Activated CD4-positive, alpha-beta T cell treated with anti-CD3 and anti-CD28 coated beads, Interleukin-2, amount 10 ng/mL, durations not matched to agents 7 days and 5 days (primary cell): ENCODE measurements around the gene CYP2W1. TPM values are rescaled to one million over a fixed set of nuclear protein-coding genes. Genes with fewer than 3 reads are reported as not detected.

Experiments used
- CTCF ChIA-PET: fragments of 350-600 bp; sonication (Branson Sonifier 250); formaldehyde crosslinking; loops from one replicate; lab custom pipeline; 2021; ENCODE audit warnings: antibody characterized with exemption; lab: Charles Lee
- POLR2A ChIA-PET: fragments of 350-600 bp; sonication (Branson Sonifier 250); formaldehyde crosslinking; loops from one replicate; lab custom pipeline; 2021; ENCODE audit warnings: antibody characterized with exemption; lab: Charles Lee
- DNase-seq: peaks from one replicate; pipeline ENCODE4 v3.0.0-alpha.2; 2020
- H3K27ac Mint-ChIP-seq: one replicate; pipeline ENCODE4 v1.8.0; 2021; ENCODE audit warnings: mild to moderate bottlenecking, moderate library complexity, mixed read lengths
- H3K27me3 Mint-ChIP-seq: one replicate; pipeline ENCODE4 v1.8.0; 2021; ENCODE audit warnings: mixed read lengths
- H3K36me3 Mint-ChIP-seq: one replicate; pipeline ENCODE4 v1.8.0; 2021; ENCODE audit warnings: low read depth, mixed read lengths
- H3K4me1 Mint-ChIP-seq: one replicate; pipeline ENCODE4 v1.8.0; 2021; ENCODE audit warnings: mixed read lengths
- H3K4me3 Mint-ChIP-seq: one replicate; pipeline ENCODE4 v1.8.0; 2021; ENCODE audit warnings: mild to moderate bottlenecking, moderate library complexity, mixed read lengths
- H3K9me3 Mint-ChIP-seq: one replicate; pipeline ENCODE4 v1.8.0; 2021; ENCODE audit warnings: mixed read lengths
- total RNA-seq, 2 experiments: library from RNA; stranded (reverse); gene quantifications; one replicate each; pipeline ENCODE4 v1.2.3, GENCODE V29; 2021

CYP2W1 gene
- total RNA-seq, 2 experiments from 2014 or later, result not detected

DNA sequence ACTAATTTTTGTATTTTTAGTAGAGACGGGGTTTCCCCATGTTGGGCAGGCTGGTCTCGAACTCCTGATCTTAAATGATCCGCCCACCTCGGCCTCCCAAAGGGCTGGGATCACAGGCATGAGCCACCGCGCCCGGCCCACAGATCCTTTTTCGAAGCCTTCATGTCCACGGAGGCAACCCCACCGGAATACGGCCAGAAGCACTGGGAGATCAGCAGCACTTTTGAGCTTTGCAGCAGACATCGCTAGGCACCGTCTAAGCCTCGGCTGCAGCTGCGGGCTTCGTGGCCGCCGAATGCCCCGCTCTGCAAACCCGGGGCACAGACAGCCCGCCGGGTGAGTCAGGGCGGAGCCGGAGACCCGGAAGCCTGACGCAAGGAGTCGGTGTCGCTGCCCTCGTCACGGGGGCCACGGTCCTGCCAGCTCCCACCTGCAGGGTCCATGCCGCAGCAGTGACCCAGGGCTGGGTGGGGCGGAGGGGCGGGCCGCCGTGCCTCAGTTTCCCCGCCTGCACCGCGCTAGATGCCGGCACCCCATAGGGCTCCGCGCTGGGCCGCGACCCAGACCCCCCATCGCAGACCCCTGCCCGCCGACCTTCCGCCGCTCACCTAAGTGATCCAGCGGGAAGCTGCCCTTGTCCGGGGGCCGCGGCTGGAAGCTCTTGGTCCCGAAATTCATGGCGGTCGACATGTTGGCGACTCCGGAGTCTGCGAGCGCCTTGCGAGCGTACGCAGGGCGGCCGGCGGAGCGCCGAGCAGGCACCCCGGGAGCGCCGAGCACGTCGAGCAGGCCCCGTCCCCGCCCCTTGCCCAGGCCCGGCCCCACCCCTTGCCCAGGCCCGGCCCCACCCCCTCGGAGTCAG lies 7.9 kb upstream of the CYP2W1 start, which contains the start of gene COX19:
Gene COX19 (minus strand): TSS at position 730 of the 862 bp plus-strand sequence. CDS start 40 bp downstream, at position 690.
- Mint-ChIP-seq H3K27me3 (no peaks in the 10 kb centered on the region), H3K36me3 (peaks cover 22% of the 10 kb centered on the region), H3K4me1 (peaks cover 28% of the 10 kb centered on the region), H3K27ac (peak within 1 kb of the TSS; percentile 91), H3K9me3 (no peaks in the 10 kb centered on the region), H3K4me3 (peak within 1 kb of the TSS; percentile 91)
- ChIA-PET POLR2A (interaction anchor here (0.8 kb wide), 1 partner anchor 17 kb away, joined by 3 read pairs; no protein-coding TSS in a partner anchor), CTCF (interaction anchor here (0.6 to 6.4 kb wide), 8 partner anchors 10 to 111 kb away, joined by 3 to 61 read pairs (median 3); partner anchors contain the start of gene GET4)
- DNase-seq, result peak; percentile 87

DNA sequence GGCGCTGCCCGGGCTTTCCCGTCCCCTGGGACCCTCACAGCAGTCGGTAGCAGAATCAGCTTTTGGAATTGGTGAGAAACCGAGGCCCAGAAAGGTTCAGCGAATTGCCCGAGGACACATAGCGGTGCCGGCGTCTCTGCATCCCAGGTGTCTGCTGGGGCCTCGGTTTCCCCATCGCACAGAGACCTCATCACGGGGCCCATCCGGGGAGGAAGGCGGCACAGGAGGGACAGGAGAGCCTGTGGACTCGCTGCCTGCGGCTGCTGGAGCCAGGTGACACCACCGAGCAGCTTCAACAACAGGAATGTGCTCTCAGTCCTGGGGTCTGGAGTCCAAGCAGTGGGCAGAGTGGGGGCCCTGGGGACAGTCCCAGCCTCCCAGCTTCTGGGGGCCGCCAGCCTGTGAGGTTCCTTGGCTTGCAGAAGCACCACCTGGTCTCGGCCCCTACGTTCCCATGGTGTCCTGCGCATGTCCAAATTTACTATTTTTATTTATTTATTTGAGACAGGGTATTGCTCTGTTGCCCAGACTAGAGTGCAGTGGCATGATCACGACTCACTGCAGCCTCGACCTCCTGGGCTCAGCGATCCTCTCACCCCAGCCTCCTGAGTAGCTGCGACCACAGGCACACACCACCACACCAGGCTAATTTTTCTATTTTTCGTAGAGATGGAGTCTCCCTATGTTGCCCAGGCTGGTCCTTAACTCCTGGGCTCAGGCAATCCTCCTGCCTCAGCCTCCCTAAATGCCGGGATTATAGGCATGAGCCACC lies 7.1 kb upstream of the CYP2W1 start:
- POLR2A ChIA-PET, result interaction anchor here (0.8 kb wide), 1 partner anchor 17 kb away, joined by 3 read pairs; no protein-coding TSS in a partner anchor
- DNase-seq, result no peak
- peak overlapping the region; percentile 91 for H3K4me3 Mint-ChIP-seq
- peaks cover 17% of the 10 kb centered on the region for H3K36me3 Mint-ChIP-seq
- peaks cover 26% of the 10 kb centered on the region for H3K4me1 Mint-ChIP-seq
- H3K27ac Mint-ChIP-seq, result no peak overlapping the region
- no peaks in the 10 kb centered on the region for H3K9me3 Mint-ChIP-seq
- CTCF ChIA-PET, result interaction anchor here (1.1 to 6.4 kb wide), 3 partner anchors 18 to 110 kb away, joined by 3 to 61 read pairs (median 3); no protein-coding TSS in a partner anchor
- no peaks in the 10 kb centered on the region for H3K27me3 Mint-ChIP-seq

DNA sequence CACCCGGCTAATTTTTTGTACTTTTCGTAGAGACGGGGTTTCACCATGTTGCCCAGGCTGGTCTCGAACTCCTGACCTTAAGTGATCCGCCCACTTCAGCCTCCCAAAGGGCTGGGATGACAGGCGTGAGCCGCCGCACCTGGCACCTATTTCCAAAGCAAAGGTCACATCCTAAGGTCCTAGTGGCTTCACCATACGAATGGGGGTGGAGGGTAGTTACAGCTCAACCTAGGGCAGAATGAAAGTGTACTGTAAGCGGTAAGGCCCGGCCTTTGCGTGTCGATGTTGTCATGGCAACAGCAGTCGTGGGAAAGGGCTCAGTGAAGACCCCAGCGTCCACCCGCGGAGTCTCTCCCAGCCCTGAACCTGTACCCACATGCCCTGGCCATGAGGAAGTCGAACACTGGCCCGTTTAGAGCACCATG lies 6.1 kb upstream of the CYP2W1 start:
- Mint-ChIP-seq H3K36me3 (peaks cover 13% of the 10 kb centered on the region), H3K27me3 (no peaks in the 10 kb centered on the region), H3K9me3 (no peaks in the 10 kb centered on the region), H3K4me1 (peaks cover 21% of the 10 kb centered on the region), H3K27ac (no peak overlapping the region), H3K4me3 (no peak overlapping the region)
- DNase-seq, result no peak
- ChIA-PET CTCF (interaction anchor here (6.4 kb wide), 1 partner anchor 17 kb away, joined by 61 read pairs; no protein-coding TSS in a partner anchor), POLR2A (no interaction called here)

DNA sequence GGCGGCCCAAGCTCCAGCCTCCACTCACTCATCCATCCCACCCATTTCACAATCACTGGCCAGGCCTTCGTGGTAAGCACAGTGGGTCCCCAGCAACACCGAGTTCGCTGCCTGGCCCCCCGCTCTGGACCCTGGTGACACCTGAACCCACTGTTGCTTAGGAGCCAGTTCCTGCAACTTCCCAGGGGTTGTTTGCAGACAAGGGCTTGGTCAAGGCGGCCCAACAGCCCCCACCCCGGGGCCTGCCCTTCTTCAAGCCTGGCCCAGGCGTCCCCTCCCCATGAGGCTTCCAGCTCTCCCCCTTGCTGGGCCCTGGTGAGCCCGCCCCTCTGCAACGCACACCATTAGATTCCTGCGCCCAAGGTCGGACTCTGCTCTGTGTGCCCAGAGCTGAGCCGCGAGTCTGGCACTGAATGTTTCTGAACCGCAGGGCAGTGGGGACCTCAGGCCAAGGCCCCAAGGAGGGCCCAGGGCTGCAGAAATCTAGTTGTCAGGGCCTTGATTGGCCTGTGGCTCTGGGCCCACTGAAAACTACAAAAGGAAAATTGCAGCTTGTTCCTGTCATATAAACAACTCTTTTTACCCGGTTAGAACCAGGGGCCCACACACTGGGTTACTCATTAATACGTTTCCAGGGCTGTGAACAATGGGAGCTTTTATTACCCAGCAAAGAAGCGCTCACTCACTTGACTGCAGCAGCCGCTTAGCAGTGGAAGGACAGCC lies 5.5 kb upstream of the CYP2W1 start:
- CTCF ChIA-PET, result interaction anchor here (0.6 to 6.4 kb wide), 4 partner anchors 10 to 89 kb away, joined by 3 to 61 read pairs (median 6); no protein-coding TSS in a partner anchor
- Mint-ChIP-seq H3K36me3 (peaks cover 8% of the 10 kb centered on the region), H3K9me3 (no peaks in the 10 kb centered on the region), H3K4me1 (peaks cover 15% of the 10 kb centered on the region), H3K27me3 (no peaks in the 10 kb centered on the region), H3K4me3 (no peak overlapping the region), H3K27ac (no peak overlapping the region)
- POLR2A ChIA-PET, result no interaction called here
- DNase-seq, result no peak

DNA sequence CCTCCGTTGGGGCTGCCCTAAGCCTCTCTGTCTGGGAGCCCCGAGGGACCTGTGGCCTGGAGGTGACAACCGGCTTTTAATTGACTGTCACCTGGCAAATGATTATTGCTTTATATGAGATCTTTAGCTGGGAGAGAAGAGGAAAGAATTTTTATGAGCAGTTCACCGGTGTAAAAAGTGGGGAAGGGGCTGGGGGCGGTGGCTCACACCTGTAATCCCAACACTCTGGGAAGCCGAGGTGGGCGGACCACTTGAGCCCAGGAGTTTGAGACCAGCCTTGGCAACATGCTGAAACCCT lies 5.0 kb upstream of the CYP2W1 start:
- Mint-ChIP-seq H3K27me3 (no peaks in the 10 kb centered on the region), H3K4me3 (no peak overlapping the region), H3K4me1 (peaks cover 11% of the 10 kb centered on the region), H3K27ac (no peak overlapping the region), H3K36me3 (peaks cover 6% of the 10 kb centered on the region), H3K9me3 (no peaks in the 10 kb centered on the region)
- ChIA-PET CTCF (interaction anchor here (0.6 to 6.4 kb wide), 4 partner anchors 10 to 88 kb away, joined by 3 to 61 read pairs (median 6); no protein-coding TSS in a partner anchor), POLR2A (no interaction called here)
- DNase-seq, result no peak

DNA sequence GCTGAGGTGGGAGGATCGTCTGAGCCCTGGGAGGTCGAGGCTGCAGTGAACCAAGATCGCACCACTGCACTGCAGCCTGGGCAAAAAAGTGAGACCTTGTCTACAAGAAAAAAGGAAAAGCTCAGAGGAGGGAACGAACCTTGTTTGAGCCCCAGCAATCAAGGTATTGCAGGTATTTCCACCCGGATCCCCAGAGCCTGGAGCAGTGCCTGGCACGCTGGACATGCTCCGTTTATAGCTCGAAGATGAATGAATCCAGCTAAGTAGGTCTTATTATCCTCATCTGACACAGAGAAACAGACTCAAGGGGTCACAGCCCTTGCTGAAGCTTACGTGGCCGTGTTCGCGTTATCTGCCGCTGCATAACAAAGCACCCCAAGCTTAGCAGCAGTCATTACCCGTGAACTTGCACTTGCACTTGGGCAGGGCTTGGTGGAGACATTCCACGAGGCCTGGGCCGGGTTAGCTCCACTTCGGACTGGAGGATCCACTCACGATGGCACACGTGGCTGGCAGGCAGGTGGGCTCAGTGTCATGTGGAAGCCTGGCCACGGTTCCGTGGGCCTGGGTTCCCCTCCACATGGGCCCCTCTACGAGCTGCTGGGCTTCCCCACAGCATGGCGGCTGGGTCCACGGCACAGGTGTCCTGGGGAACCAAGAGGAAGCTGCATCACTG lies 4.4 kb upstream of the CYP2W1 start:
- CTCF ChIA-PET, result interaction anchor here (0.6 to 6.4 kb wide), 5 partner anchors 9 to 88 kb away, joined by 3 to 61 read pairs (median 5); no protein-coding TSS in a partner anchor
- H3K4me3 Mint-ChIP-seq, result no peak overlapping the region
- peaks cover 6% of the 10 kb centered on the region for H3K4me1 Mint-ChIP-seq
- POLR2A ChIA-PET, result no interaction called here
- no peak for DNase-seq
- no peaks in the 10 kb centered on the region for H3K9me3 Mint-ChIP-seq
- H3K27ac Mint-ChIP-seq, result no peak overlapping the region
- H3K27me3 Mint-ChIP-seq, result no peaks in the 10 kb centered on the region
- H3K36me3 Mint-ChIP-seq, result peaks cover 2% of the 10 kb centered on the region

DNA sequence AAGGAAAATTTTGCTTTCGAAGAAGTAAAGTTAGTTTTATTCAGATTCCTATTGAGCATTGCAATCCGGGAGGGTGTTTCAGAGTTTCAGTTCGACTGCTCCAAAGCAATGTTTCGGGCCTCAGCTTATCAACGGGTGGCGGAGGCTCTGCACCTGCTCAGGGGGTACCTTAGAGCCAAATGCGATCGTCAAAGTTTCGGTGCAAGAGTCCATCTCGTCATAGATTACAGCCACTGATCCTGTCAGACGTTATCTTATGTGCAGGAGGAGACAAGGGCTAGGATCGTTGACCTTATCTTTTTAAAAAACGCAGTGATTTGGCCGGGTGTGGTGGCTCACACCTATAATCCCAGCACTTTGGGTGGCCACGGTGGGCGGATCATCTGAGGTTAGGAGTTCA lies 3.8 kb upstream of the CYP2W1 start:
- no peak overlapping the region for H3K4me3 Mint-ChIP-seq

DNA sequence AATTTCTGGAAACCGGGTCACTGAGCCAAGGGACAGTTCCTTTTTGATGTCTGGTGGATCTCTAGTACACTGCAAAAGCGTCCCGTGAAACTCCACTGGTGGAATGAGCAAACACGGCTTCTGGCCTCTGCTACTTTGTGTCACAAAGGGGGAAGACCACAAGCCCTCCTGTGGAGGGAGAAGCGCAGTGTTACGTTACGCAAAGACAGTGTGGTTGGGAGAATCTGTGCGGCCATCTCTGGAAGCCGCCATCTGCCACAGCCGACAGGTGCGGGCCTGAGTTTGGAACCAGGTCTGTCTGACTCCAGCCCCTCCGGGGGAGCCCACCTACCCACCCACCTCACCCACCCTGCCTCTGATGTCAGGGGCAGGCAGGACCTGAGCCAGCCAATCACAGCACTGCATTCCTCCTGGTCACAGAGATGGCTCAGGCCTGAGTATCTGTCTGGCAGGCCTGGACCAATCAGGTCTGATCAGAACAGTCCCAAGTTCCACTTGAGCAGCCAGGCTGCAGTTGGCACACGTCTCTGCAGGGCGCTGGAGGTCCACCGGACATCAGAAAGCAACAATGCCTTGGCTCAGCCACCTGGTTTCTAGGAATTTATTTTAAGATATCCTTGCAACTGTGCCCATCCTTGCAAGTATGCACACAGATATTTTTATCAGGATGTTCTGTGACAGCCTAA lies 3.0 kb upstream of the CYP2W1 start:
- no peak for DNase-seq
- ChIA-PET POLR2A (no interaction called here), CTCF (no interaction called here)
- Mint-ChIP-seq H3K27ac (no peak overlapping the region), H3K36me3 (no peaks in the 10 kb centered on the region), H3K9me3 (no peaks in the 10 kb centered on the region), H3K27me3 (no peaks in the 10 kb centered on the region), H3K4me3 (no peak overlapping the region), H3K4me1 (no peaks in the 10 kb centered on the region)

More for the DNA sequence above, 3.8 kb upstream of the CYP2W1 start:
- DNase-seq, result no peak
- Mint-ChIP-seq H3K4me1 (peaks cover 5% of the 10 kb centered on the region), H3K27ac (no peak overlapping the region), H3K27me3 (no peaks in the 10 kb centered on the region), H3K36me3 (peaks cover 2% of the 10 kb centered on the region), H3K9me3 (no peaks in the 10 kb centered on the region)
- CTCF ChIA-PET, result interaction anchor here (1.0 to 6.4 kb wide), 3 partner anchors 14 to 87 kb away, joined by 3 to 61 read pairs (median 3); no protein-coding TSS in a partner anchor
- POLR2A ChIA-PET, result interaction anchor here (0.7 kb wide), 1 partner anchor 194 kb away, joined by 3 read pairs; no protein-coding TSS in a partner anchor

DNA sequence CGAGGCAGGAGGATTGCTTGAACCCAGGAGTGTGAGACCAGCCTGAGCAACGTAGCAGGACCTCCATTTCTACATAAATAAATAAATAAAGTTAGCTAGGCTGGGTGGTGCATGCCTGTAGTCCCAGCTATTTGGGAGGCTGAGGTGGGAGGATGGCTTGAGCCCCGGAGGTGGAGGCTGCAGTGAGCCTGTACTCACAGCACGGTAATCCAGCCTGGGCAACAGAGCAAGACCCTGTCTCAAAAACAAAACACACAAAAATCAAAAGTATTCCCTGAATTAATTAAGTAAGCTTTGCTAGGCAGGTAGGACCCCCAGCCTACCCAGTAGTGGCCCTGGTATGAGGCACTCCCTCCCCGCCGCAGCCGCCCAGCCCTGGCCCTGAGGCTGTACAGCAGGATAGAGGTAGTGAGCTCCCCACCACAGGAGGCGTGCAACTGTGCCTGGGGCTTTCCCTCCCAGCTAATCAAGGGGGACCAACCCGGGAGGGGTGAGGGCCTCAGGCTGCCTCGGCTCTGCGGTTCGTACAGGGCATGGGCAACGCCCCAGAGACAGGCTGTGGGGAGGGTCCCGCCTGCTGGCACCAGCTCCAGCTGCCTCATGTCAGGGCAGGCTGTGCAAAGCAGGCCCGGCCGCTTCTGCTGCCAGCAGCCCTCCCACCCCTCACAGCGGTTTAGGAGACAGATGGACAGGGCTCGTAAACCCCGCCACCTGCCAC lies 1.0 kb upstream of the CYP2W1 start:
- ChIA-PET CTCF (interaction anchor here (0.6 to 2.8 kb wide), 4 partner anchors 11 to 195 kb away, joined by 4 to 17 read pairs (median 6); no protein-coding TSS in a partner anchor), POLR2A (no interaction called here)
- peaks cover 2% of the 10 kb centered on the region for H3K27me3 Mint-ChIP-seq

DNA sequence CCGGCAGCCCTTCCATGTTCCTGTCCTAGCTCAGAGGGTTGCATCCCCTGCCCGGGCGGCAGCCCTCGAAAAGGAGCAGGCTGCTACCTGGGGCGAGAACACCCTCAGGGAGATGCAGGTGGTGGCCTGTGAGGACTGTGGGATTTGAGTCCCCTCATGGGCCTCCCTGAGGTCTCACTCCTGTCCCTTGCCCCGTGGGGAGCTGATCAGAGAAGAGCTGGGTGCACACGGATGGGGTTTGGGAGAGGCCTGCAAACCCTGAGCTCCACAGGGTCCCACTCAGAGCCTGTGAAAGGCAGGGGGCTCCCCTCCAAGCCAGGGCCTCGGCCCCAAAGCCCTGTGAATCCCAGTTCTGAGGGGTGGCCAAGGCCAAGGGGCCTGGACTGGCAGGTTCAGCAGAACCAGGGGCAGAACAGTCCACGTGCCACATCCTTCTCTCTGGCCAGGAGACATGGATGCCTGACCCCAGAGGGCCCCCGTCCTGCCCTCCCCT lies 424 bp upstream of the CYP2W1 start:
- CTCF ChIA-PET, result interaction anchor here (0.6 to 2.8 kb wide), 4 partner anchors 10 to 194 kb away, joined by 4 to 17 read pairs (median 6); no protein-coding TSS in a partner anchor
- Mint-ChIP-seq H3K9me3 (no peaks in the 10 kb centered on the region), H3K4me3 (no peak overlapping the region), H3K36me3 (no peaks in the 10 kb centered on the region), H3K27ac (no peak overlapping the region), H3K4me1 (no peaks in the 10 kb centered on the region), H3K27me3 (peaks cover 2% of the 10 kb centered on the region)
- POLR2A ChIA-PET, result no interaction called here
- no peak for DNase-seq

More for the DNA sequence above, 1.0 kb upstream of the CYP2W1 start:
- no peak overlapping the region for H3K27ac Mint-ChIP-seq
- no peak overlapping the region for H3K4me3 Mint-ChIP-seq
- no peaks in the 10 kb centered on the region for H3K4me1 Mint-ChIP-seq
- no peak for DNase-seq
- H3K36me3 Mint-ChIP-seq, result no peaks in the 10 kb centered on the region
- no peaks in the 10 kb centered on the region for H3K9me3 Mint-ChIP-seq
